ENCODE measurements around the gene ENTPD8.

Gene ENTPD8

GRCh38 chr9:137408651-137409405 is 32.3 kb downstream of the ENTPD8 start:
- DNase-seq, result no peak

DNA sequence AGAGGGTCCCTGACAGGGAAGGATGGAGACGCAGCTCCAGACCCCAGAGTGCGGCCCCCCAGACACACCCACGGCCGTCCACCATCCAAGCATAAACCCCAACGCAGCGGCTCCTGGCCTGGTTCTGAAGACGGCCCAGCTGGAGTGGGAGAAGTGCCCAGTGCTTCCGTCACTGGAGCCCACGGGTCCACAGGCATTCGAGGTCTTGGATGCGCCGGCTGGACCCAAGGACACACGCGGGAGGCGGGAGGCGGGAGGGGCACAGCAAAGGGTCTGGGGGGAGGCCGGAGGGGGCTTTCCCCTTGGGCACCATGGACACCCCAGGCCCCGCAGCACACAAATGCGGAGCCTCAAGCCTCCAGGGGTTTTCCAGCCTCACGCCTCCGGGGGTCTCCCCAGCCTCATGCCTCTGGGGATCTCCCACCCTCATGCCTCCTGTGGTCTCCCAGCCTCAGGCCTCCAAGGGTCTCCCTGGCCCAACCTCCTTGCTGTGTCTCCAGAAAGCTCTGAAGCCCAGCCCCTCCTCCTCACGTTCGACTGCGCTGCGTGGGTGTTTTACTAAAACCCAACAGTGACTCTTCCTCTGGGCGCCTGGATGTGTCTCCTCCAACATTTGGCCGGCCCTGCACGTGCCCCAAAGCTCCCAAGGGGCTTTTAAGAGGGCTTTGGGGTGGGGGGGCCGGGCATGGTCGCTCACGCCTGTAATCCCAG is 33.4 kb downstream of the ENTPD8 start:
- DNase-seq, result no peak

GRCh38 chr9:137406876-137407589 is 34.1 kb downstream of the ENTPD8 start:
- peak; percentile 66 for DNase-seq

DNA sequence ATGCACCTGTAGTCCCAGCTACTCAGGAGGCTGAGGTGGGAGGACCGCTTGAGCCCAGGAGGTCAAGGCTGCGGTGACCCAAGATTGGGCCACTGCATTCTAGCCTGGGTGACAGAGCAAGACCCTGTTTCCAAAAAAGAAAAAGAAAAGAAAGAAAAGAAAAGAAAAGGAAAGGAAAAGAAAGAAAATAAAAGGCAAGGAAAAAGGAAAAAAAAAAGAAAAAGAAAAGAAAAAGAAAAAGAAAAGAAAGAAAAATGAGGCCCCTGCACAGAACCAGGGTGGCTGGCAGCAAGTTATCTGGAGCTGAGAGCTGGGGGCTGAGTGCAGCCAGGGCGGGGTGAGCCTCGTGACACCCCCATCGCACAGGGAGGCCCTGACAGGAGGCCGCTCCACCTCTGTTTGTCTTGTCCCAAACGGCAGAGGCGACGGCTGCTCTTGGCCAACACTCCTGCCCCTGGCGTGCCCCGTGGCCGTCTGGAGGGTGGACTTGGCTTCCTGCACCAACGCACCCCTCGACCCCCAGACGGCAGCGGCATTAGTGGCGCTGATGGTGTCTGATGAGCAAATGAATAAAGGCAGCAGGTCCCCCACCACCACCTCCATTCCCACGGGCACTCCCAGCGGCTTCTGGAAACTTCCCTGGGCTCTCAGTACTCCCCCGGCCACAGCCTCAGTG is 34.9 kb downstream of the ENTPD8 start:
- no peak for DNase-seq

DNA sequence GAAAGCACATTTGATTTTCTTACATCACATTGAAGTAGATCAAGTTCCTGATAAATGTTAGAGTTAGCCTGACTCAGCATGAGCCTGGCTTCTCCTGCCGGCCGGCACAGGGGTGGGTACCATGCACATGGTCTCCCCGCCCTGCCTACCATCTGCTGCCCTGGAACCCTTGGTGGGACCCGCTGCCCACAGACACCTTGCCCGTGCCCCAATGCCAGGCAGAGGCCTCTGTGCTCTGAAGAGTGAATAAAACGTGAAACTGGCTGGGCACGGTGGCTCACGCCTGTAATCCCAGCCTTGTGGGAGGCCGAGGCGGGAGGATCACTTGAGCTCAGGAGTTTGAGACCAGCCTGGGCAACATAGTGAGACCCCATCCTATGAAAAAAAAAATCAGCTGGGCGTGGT is 35.5 kb downstream of the ENTPD8 start:
- DNase-seq, result no peak

DNA sequence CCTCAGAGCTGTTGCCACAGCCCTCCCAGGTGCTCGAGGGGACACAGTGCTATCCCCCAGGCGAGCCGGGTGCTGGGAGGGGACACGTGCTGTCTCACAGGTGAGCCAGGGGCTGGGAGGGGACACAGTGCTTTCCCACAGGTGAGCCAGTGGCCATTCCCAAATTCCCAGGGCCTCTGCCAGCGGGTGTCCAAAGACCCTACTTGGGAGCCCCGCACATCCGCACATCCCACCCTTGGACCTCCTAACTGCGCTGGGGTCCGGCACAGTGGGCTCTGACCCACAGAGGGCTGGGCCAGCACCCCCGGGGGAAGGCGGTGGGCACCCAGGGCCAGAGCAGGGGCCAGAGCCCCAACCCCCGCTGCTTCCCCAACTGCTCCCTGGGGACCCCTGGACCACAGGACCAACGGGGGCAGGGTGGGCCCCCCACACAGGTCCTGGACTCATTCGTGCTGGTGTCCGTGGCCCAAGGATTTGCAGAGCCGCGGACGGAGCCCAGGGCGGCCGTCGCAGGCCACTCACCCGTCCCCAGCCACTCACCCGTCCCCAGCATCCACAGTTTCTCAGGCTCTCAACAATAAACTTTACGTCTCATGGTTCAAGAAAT is 36.1 kb downstream of the ENTPD8 start:
- no peak for DNase-seq

GRCh38 chr9:137403269-137403668 is 37.9 kb downstream of the ENTPD8 start:
- no peak for DNase-seq

DNA sequence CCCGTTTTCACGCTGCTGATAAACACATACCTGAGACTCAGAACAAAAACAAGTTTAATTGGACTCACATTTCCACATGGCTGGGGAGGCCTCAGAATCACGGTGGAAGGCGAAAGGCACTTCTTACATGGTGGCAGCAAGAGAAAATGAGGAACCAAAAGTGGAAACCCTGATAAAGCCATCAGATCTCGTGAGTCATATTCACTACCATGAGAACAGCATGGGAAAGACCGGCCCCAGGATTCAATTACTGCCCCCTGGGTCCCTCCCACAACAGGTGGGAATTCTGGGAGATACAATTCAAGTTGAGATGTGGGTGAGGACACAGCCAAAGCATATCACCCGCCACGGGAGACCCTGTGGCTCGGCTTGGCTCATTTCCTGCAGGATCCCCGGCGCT is 38.4 kb downstream of the ENTPD8 start:
- DNase-seq, result no peak

- no peak for DNase-seq
These were observed 42.3 kb downstream of the ENTPD8 start for GRCh38 chr9:137398561-137399468.

- peak; percentile 59 for DNase-seq
These were observed 43.3 kb downstream of the ENTPD8 start for GRCh38 chr9:137397675-137398423.

GRCh38 chr9:137396634-137397367 is 44.4 kb downstream of the ENTPD8 start:
- no peak for DNase-seq

DNA sequence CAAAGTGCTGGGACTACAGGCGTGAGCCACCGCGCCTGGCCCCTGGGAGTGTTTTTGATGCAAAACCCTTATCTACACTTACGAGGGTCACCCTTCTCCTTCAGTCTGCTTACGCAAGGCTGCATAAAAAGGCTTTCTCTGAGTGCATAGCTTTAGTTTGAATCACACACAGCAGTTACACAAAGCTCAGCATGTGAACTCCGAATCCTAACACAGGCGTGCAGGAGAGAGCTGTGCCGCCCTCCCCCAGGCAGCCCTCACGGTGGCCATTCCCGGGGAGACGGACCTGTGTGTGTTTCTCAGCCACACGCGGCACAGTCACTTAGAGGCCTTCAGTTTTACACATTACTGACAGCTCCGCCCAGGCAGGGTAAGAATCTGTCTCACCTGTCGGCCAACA is 44.9 kb downstream of the ENTPD8 start:
- DNase-seq, result no peak

DNA sequence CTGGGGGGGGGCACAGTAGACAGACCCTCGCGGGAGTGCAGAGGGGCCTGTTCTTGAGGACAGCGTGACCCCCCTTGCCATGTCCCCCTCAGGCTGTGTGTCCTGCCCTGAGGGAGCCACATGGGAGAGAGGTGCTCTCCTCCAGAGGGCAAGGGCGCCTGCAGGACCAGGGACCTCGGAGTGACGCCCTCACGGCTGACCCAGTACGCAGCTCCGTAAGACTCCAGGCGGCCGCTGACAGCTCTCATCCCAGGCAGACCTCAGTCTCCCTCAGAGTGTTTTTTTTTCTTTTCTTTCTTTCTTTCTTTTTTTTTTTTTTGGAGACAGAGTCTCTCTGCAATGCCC is 45.5 kb downstream of the ENTPD8 start:
- DNase-seq, result no peak

DNA sequence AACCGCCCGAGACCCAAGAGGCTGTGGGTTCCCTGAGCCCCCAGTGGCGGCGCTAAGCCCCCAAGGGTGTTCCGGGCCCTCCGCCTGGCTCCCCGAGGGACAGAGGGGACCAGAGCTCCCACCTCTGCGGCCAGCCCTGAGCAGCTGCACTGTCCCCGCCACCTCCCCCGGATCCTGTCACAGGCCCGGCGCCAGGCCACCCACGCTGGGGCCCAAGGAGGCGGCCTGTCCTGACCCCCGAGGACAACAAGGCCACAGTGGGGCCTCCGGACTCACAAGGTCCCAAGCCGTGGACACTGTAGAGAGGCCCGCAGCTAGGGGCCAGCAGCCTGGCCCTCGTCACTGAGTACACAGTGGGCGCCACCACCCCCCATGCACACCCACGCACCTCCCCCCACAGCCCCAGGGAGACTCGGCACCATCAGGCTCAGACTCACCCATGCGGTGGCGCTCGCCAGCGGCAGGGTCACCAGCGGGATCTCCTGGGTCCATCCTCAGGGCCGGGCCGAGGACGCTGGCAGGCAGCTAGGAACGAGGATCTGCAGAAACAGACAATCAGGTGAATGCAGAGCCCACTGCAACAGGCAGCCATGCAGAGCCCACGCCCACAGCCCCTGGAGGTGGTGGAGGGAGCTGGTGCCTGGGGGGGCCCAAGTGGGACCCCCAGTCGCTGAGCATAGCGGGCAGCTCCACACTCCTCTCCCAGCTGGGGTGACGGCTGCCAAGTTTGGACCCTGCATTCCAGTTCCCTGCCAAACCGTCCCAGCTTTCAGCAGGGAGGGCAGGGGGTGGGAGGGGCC is 46.1 kb downstream of the ENTPD8 start:
- DNase-seq, result no peak

- no peak for DNase-seq
These were observed 47.7 kb downstream of the ENTPD8 start for GRCh38 chr9:137393176-137394150.

DNA sequence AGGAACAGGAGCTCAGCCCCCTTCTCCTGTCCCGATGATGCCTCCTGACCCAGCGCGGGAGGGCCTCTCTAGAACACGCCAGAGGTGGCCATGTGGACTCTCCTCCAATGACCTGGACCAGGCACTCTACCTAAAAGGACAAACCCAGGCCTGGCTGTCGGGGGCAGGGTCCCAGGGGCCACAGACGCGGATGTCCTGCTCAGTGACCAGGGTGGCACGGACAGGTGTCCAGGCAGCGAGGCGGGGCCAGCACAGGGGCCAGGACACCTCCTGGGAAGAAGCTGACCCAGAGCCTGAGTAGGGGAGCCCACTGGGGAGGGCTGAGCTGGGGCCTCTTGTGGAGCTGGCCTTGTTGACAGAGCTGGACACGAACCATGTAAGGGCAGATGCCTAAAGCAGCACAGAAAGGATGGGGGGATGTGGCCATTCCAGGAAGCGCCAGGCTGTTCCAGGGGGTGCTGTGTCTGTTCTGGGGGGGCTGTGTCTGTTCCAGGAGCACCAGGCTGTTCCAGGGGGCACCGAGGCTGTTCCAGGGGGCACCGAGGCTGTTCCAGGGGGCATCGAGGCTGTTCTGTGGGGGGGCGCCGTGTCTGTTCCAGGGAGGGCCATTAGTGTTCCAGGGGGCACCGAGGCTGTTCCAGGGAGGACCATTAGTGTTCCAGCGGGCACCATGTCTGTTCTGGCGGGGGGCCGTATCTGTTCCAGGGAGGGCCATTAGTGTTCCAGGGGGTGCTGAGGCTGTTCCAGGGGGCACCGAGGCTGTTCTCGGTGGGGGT is 48.7 kb downstream of the ENTPD8 start:
- no peak for DNase-seq

- DNase-seq, result no peak
These were observed 49.8 kb downstream of the ENTPD8 start for GRCh38 chr9:137391411-137391754.

Data from stimulated activated CD4-positive, alpha-beta T cell treated with anti-CD3 and anti-CD28 coated beads, Interleukin-4, amount 100 ng/mL, for 24 hours (primary cell).